H9 (cell line): ENCODE data around the gene UPF1. TPM values are rescaled to one million over a fixed set of nuclear protein-coding genes. Genes with fewer than 3 reads are reported as not detected.

Experiments used
- DNase-seq: peaks from one replicate; pipeline ENCODE4 v3.0.0-alpha.2; 2017
- H2AFZ ChIP-seq: one replicate; pipeline ENCODE4 v1.6.1; 2013; ENCODE audit warnings: mild to moderate bottlenecking, low read length, control low read depth, moderate library complexity
- H2AK5ac ChIP-seq: 2 replicates; pipeline ENCODE4 v1.6.1; 2013; ENCODE audit warnings: low read length, control low read depth, mixed read lengths; ENCODE audit not compliant: insufficient read length
- H2BK120ac ChIP-seq: one replicate; pipeline ENCODE4 v1.6.1; 2013; ENCODE audit warnings: low read depth, mild to moderate bottlenecking, low read length, control low read depth, inconsistent platforms; ENCODE audit not compliant: poor library complexity, severe bottlenecking
- H2BK12ac ChIP-seq: 2 replicates; pipeline ENCODE4 v1.6.1; 2013; ENCODE audit warnings: low read length, control low read depth, mixed read lengths, low read depth; ENCODE audit not compliant: insufficient read length
- H2BK15ac ChIP-seq: 2 replicates; pipeline ENCODE4 v1.6.1; 2013; ENCODE audit warnings: low read depth, low read length, control low read depth
- H2BK20ac ChIP-seq: one replicate; pipeline ENCODE4 v1.6.1; 2013; ENCODE audit warnings: low read depth, mild to moderate bottlenecking, low read length, control low read depth, inconsistent platforms; ENCODE audit not compliant: poor library complexity, severe bottlenecking
- H2BK5ac ChIP-seq: 2 replicates; pipeline ENCODE4 v1.6.1; 2013; ENCODE audit warnings: low read length, control low read depth, mixed read lengths; ENCODE audit not compliant: insufficient read length
- H3K14ac ChIP-seq: 2 replicates; pipeline ENCODE4 v1.6.1; 2013; ENCODE audit warnings: low read length, control low read depth; ENCODE audit not compliant: insufficient read depth
- H3K18ac ChIP-seq: 2 replicates; pipeline ENCODE4 v1.6.1; 2013; ENCODE audit warnings: low read depth, mild to moderate bottlenecking, mixed read lengths, low read length, control low read depth; ENCODE audit not compliant: insufficient read length
- H3K23ac ChIP-seq: 2 replicates; pipeline ENCODE4 v1.6.1; 2013; ENCODE audit warnings: low read length, control low read depth, mixed read lengths, low read depth; ENCODE audit not compliant: insufficient read length
- H3K23me2 ChIP-seq: 2 replicates; pipeline ENCODE4 v1.6.1; 2013; ENCODE audit warnings: low read depth, mild to moderate bottlenecking, mixed read lengths, low read length, control low read depth; ENCODE audit not compliant: insufficient read length, poor library complexity, severe bottlenecking
- H3K27ac ChIP-seq: 2 replicates; pipeline ENCODE4 v1.5.1; 2013; ENCODE audit warnings: low read length, control low read depth, mixed read lengths, low read depth; ENCODE audit not compliant: insufficient read length
- H3K27me3 ChIP-seq: 2 replicates; pipeline ENCODE4 v1.6.1; 2013; ENCODE audit warnings: low read length, control low read depth, inconsistent platforms; ENCODE audit not compliant: insufficient read depth
- H3K4ac ChIP-seq: 2 replicates; pipeline ENCODE4 v1.6.1; 2013; ENCODE audit warnings: low read depth, mild to moderate bottlenecking, control low read depth, inconsistent platforms, low read length, moderate library complexity
- H3K4me1 ChIP-seq: 2 replicates; pipeline ENCODE4 v1.6.1; 2013; ENCODE audit warnings: low read length, control low read depth, inconsistent platforms; ENCODE audit not compliant: insufficient read depth
- H3K4me2 ChIP-seq: 2 replicates; pipeline ENCODE4 v1.6.1; 2013; ENCODE audit warnings: low read length, control low read depth, mixed read lengths; ENCODE audit not compliant: insufficient read length, insufficient read depth
- H3K56ac ChIP-seq: 2 replicates; pipeline ENCODE4 v1.6.1; 2013; ENCODE audit warnings: low read depth, mild to moderate bottlenecking, mixed read lengths, low read length, control low read depth; ENCODE audit not compliant: insufficient read length
- H3K79me1 ChIP-seq: 2 replicates; pipeline ENCODE4 v1.6.1; 2013; ENCODE audit warnings: low read depth, mild to moderate bottlenecking, moderate library complexity, low read length, control low read depth, inconsistent platforms; ENCODE audit not compliant: insufficient read depth, poor library complexity, severe bottlenecking
- H3K79me2 ChIP-seq: 2 replicates; pipeline ENCODE4 v1.6.1; 2013; ENCODE audit warnings: low read length, control low read depth, inconsistent platforms; ENCODE audit not compliant: insufficient read depth
- H3K9ac ChIP-seq: 2 replicates; pipeline ENCODE4 v1.6.1; 2013; ENCODE audit warnings: low read length, control low read depth, mixed read lengths; ENCODE audit not compliant: insufficient read length; ENCODE audit errors: extremely low read depth
- H3K9me3 ChIP-seq: one replicate; pipeline ENCODE4 v1.6.1; 2013; ENCODE audit warnings: low read depth, low read length, inconsistent platforms; ENCODE audit not compliant: control insufficient read depth
- H3T11ph ChIP-seq: one replicate; pipeline ENCODE4 v1.6.1; 2013; ENCODE audit warnings: mild to moderate bottlenecking, low read length, control low read depth, inconsistent platforms
- H4K20me1 ChIP-seq: one replicate; pipeline ENCODE4 v1.6.1; 2013; ENCODE audit not compliant: control insufficient read depth, insufficient read length, insufficient read depth
- H4K5ac ChIP-seq: 2 replicates; pipeline ENCODE4 v1.6.1; 2013; ENCODE audit warnings: low read depth, mild to moderate bottlenecking, mixed read lengths, low read length, control low read depth; ENCODE audit not compliant: insufficient read length
- H4K8ac ChIP-seq: replicated peaks from 2 replicates; pipeline ENCODE4 v1.6.1; 2013; ENCODE audit warnings: low read length, control low read depth, mixed read lengths, low read depth; ENCODE audit not compliant: insufficient read length
- H4K91ac ChIP-seq: 2 replicates; pipeline ENCODE4 v1.6.1; 2013; ENCODE audit warnings: low read depth, mild to moderate bottlenecking, moderate library complexity, mixed read lengths, low read length, control low read depth; ENCODE audit not compliant: insufficient read length
- H3K27ac Mint-ChIP-seq, 3 experiments: 2 replicates in 2 of 3; 3 replicates in 1 of 3; pipeline ENCODE4 v1.8.0; 2020 to 2021; ENCODE audit warnings: mixed read lengths in 3 of 3, mild to moderate bottlenecking in 1 of 3, moderate library complexity in 1 of 3
- H3K27me3 Mint-ChIP-seq: 2 replicates; pipeline ENCODE4 v1.8.0; 2021; ENCODE audit warnings: low read depth, mild to moderate bottlenecking, moderate library complexity, mixed read lengths
- H3K36me3 Mint-ChIP-seq, 3 experiments: 2 replicates in 2 of 3; 3 replicates in 1 of 3; pipeline ENCODE4 v1.8.0; 2020 to 2021; ENCODE audit warnings: low read depth in 3 of 3, mixed read lengths in 3 of 3; ENCODE audit not compliant: insufficient read depth in 1 of 3
- H3K4me1 Mint-ChIP-seq, 2 experiments: 2 replicates each; pipeline ENCODE4 v1.8.0; 2020; ENCODE audit warnings: mixed read lengths in 2 of 2
- H3K4me3 Mint-ChIP-seq, 2 experiments: 2 replicates in 1 of 2; 3 replicates in 1 of 2; pipeline ENCODE4 v1.8.0; 2020 to 2021; ENCODE audit warnings: mild to moderate bottlenecking in 2 of 2, mixed read lengths in 2 of 2, moderate library complexity in 1 of 2
- H3K9me3 Mint-ChIP-seq, 2 experiments: 2 replicates in 1 of 2; 3 replicates in 1 of 2; pipeline ENCODE4 v1.8.0; 2020; ENCODE audit warnings: mild to moderate bottlenecking in 2 of 2, mixed read lengths in 2 of 2, moderate library complexity in 1 of 2
- WGBS: extraction: QIAGEN DNeasy Blood & Tissue Kit; methylation state at CpG from one replicate; pipeline ENCODE4 v1.1.7; 2013; ENCODE audit warnings: missing lambda C conversion rate, low lambda C conversion rate, mixed read lengths; ENCODE audit not compliant: insufficient read length; ENCODE audit errors: extremely low coverage; 5-methylcytosine and 5-hydroxymethylcytosine counted together
- total RNA-seq: library from RNA; stranded (reverse); gene quantifications from 2 replicates; pipeline ENCODE4 v1.2.1, GENCODE V29; 2021
- TF ChIP-seq, protein P1 (sequence below): fragments of 200-600 bp; sonication (generic); conservative IDR thresholded peaks from 3 replicates; pipeline ENCODE4 v1.8.0; 2021; ENCODE audit warnings: antibody characterized with exemption, mild to moderate bottlenecking

Gene UPF1
- total RNA-seq, 1 experiment from 2014 or later, result 85.4 TPM

- no peaks in the 10 kb centered on the region for H3K27me3 ChIP-seq
- TF ChIP-seq, protein P1, sequence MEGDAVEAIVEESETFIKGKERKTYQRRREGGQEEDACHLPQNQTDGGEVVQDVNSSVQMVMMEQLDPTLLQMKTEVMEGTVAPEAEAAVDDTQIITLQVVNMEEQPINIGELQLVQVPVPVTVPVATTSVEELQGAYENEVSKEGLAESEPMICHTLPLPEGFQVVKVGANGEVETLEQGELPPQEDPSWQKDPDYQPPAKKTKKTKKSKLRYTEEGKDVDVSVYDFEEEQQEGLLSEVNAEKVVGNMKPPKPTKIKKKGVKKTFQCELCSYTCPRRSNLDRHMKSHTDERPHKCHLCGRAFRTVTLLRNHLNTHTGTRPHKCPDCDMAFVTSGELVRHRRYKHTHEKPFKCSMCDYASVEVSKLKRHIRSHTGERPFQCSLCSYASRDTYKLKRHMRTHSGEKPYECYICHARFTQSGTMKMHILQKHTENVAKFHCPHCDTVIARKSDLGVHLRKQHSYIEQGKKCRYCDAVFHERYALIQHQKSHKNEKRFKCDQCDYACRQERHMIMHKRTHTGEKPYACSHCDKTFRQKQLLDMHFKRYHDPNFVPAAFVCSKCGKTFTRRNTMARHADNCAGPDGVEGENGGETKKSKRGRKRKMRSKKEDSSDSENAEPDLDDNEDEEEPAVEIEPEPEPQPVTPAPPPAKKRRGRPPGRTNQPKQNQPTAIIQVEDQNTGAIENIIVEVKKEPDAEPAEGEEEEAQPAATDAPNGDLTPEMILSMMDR, result no peak
- H4K20me1 ChIP-seq, result no peaks in the 10 kb centered on the region
- no peak overlapping the region for H2AFZ ChIP-seq
- no peaks in the 10 kb centered on the region for H3K4me1 Mint-ChIP-seq
- no peak overlapping the region for H3K9ac ChIP-seq
- H3K27ac Mint-ChIP-seq, result no peak overlapping the region
- H3K4me3 Mint-ChIP-seq, result no peak overlapping the region
- H3K36me3 Mint-ChIP-seq, result peaks cover 4 to 18% (median 14%) of the 10 kb centered on the region in 3 experiments; a peak in 6 of 7 replicates
- no peaks in the 10 kb centered on the region for H3K23me2 ChIP-seq
- no peaks in the 10 kb centered on the region for H3K4me1 ChIP-seq
- H4K5ac ChIP-seq, result no peak overlapping the region
- H3K27ac ChIP-seq, result no peak overlapping the region
- H3K27me3 Mint-ChIP-seq, result no peaks in the 10 kb centered on the region
- no peak overlapping the region for H3K14ac ChIP-seq
- no CpG with 5 or more reads among the region's 36 CpGs for WGBS
- no peak overlapping the region for H2BK12ac ChIP-seq
- no peak overlapping the region for H2AK5ac ChIP-seq
- no peak overlapping the region for H2BK15ac ChIP-seq
- no peaks in the 10 kb centered on the region for H3K79me1 ChIP-seq
- H4K91ac ChIP-seq, result no peak overlapping the region
- no peaks in the 10 kb centered on the region for H3K9me3 ChIP-seq
- no peak overlapping the region for H3K23ac ChIP-seq
- no peak overlapping the region for H3K18ac ChIP-seq
- H4K8ac ChIP-seq, result no peak overlapping the region
- H2BK20ac ChIP-seq, result no peak overlapping the region
- no peaks in the 10 kb centered on the region for H3K79me2 ChIP-seq
- no peak overlapping the region for H3K4ac ChIP-seq
- no peak for DNase-seq
- H3K4me2 ChIP-seq, result no peak overlapping the region
- no peak overlapping the region for H2BK120ac ChIP-seq
- no peak overlapping the region for H3K56ac ChIP-seq
- no peak overlapping the region for H2BK5ac ChIP-seq
- no peaks in the 10 kb centered on the region; a peak in 1 of 5 replicates for H3K9me3 Mint-ChIP-seq
- no peak overlapping the region for H3T11ph ChIP-seq
Observed at GRCh38 chr19:18906605-18907519, 75.1 kb downstream of the UPF1 start.
